ENCODE measurements around the gene CASK. TPM values are rescaled to one million over a fixed set of nuclear protein-coding genes. Genes with fewer than 3 reads are reported as not detected.

Gene CASK
- total RNA-seq, 2 donors from 2014 or later: 90.8 to 107 TPM

DNA sequence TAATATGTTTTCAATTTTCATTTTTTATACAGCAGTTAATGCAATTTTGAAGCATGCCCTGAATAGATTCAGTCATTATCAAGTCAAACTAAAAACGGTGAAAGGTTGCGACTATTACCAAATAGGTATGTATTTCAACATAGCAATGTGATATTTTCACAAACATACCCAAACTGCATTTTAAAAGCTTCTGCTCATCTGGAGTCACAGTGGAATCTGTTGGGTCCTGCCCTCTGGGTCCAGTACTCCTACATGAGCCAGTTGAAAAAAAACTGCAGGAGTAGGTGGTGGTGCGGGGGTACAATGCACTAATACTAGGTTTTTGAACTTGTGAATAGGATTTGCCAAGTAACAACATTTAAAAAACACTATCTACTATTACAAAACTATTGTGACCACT is 233.6 kb downstream of the CASK start:
- Histone ChIP-seq H3K9me3 (no peaks in the 10 kb centered on the region), H3K4me1 (no peaks in the 10 kb centered on the region), H3K27me3 (no peaks in the 10 kb centered on the region), H3K27ac (no peak overlapping the region), H3K9ac (ENCODE audit: low read depth in 2 of 2, low read length in 2 of 2) (no peak overlapping the region), H3K4me3 (no peak overlapping the region), H3K36me3 (no peaks in the 10 kb centered on the region)
- TF ChIP-seq, protein P1, sequence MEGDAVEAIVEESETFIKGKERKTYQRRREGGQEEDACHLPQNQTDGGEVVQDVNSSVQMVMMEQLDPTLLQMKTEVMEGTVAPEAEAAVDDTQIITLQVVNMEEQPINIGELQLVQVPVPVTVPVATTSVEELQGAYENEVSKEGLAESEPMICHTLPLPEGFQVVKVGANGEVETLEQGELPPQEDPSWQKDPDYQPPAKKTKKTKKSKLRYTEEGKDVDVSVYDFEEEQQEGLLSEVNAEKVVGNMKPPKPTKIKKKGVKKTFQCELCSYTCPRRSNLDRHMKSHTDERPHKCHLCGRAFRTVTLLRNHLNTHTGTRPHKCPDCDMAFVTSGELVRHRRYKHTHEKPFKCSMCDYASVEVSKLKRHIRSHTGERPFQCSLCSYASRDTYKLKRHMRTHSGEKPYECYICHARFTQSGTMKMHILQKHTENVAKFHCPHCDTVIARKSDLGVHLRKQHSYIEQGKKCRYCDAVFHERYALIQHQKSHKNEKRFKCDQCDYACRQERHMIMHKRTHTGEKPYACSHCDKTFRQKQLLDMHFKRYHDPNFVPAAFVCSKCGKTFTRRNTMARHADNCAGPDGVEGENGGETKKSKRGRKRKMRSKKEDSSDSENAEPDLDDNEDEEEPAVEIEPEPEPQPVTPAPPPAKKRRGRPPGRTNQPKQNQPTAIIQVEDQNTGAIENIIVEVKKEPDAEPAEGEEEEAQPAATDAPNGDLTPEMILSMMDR (IDR thresholded peaks at IDR 0.05): no peak
- intact Hi-C loops (cut with DNase I): no loop called here
- no peak for DNase-seq

DNA sequence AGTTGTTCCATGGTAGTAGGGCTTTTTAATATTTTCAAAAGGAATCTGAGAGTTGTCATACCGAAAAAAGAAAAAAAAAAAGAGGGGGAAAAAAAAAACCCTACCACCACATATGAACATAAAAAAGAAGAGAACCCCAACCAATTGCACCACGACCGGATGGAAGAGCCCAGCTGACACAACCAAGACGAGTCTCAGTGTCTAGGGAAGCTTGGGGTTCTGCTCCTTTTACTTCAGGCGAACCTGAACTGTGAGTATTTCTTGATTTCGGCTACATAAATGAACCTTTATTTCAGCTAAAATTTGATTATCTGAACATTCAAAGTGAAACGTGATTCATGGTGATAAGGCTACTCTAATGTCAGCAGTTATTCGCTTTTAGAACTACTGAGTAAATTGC is 234.5 kb downstream of the CASK start, which contains the start of gene GPR34:
TSS of gene GPR34 (plus strand) at position 139 of the 400 bp plus-strand sequence. CDS start 6,661 bp downstream, outside the sequence.
- Histone ChIP-seq H3K4me1 (no peaks in the 10 kb centered on the region), H3K4me3 (no peak within 1 kb of the TSS), H3K27ac (no peak within 1 kb of the TSS), H3K36me3 (no peaks in the 10 kb centered on the region), H3K9me3 (no peaks in the 10 kb centered on the region), H3K9ac (ENCODE audit: low read depth in 2 of 2, low read length in 2 of 2) (no peak within 1 kb of the TSS), H3K27me3 (no peaks in the 10 kb centered on the region)
- TF ChIP-seq, protein P1 (IDR thresholded peaks at IDR 0.05): no peak
- no peak for DNase-seq
- intact Hi-C loops (cut with DNase I): no loop called here

DNA sequence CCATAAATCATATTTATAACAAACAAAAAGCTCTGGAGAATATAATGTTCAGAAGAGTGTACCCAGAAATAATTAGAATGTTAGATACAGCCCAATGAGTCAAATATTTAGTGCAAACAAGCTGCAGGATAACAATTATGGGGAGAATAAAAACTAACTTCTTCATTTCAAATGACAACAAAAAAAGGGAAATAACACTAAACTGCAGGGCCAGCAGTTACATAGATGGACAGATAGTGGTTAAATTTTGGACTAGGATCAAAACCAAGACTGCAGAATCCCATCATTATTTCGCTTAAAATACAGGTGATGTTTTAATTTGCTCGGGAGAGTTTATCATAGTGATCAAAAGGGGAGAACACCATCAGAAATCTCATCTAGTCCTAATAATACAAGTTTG is 235.2 kb downstream of the CASK start:
- no peaks in the 10 kb centered on the region for H3K36me3 ChIP-seq
- H3K4me1 ChIP-seq: no peaks in the 10 kb centered on the region
- H3K27me3 ChIP-seq: no peaks in the 10 kb centered on the region
- no peaks in the 10 kb centered on the region for H3K9me3 ChIP-seq
- no peak overlapping the region for H3K4me3 ChIP-seq
- intact Hi-C loops (cut with DNase I): no loop called here
- H3K27ac ChIP-seq: no peak overlapping the region
- no peak for DNase-seq
- H3K9ac ChIP-seq (ENCODE audit: low read depth in 2 of 2, low read length in 2 of 2): no peak overlapping the region
- TF ChIP-seq, protein P1 (IDR thresholded peaks at IDR 0.05): no peak

DNA sequence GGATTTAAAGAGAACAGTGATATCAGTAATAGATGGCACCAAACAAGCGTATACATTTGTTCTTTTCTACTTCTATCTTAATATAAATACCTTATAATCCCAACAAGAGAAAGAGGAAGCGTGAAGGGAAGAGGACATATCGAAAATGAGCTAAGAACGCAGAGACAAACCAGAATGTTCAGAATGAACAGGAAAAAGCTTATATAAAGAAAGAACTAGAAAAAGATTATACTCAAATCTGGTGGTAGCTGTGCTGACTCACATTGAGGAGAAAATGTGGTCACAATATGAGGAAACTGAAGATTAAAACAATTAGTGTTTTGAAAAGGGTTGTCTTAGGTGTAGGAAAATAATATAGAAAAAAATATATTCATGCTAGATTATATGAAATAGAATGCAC is 236.6 kb downstream of the CASK start:
- no peaks in the 10 kb centered on the region for H3K9me3 ChIP-seq
- no peak for DNase-seq
- no peak overlapping the region for H3K9ac ChIP-seq (ENCODE audit: low read depth in 2 of 2, low read length in 2 of 2)
- intact Hi-C loops (cut with DNase I): no loop called here
- H3K27me3 ChIP-seq: no peaks in the 10 kb centered on the region
- no peak overlapping the region for H3K4me3 ChIP-seq
- H3K36me3 ChIP-seq: no peaks in the 10 kb centered on the region
- no peaks in the 10 kb centered on the region for H3K4me1 ChIP-seq
- H3K27ac ChIP-seq: no peak overlapping the region
- TF ChIP-seq, protein P1 (IDR thresholded peaks at IDR 0.05): no peak

DNA sequence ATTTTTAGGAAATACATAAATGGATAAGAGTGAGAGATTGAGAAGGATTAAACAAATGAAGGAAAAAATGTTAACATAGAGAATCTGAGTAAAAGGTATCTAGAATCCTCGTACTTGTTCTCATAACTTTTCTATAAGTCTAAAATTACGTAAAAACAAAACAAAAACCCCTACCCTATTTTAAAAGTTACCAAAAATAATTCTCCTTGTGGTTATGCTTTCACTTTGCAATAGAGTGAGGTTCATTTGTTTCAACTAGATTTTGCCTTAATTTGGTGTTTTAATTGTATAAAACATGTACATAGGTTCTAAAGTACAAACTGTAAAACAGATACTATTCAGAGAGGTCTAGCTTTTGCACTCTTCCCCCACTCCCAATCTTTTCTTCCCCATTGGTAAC is 238.4 kb downstream of the CASK start:
- intact Hi-C loops (cut with DNase I): no loop called here
- H3K36me3 ChIP-seq: no peaks in the 10 kb centered on the region
- TF ChIP-seq, protein P1 (IDR thresholded peaks at IDR 0.05): no peak

More for the DNA sequence above, 238.4 kb downstream of the CASK start:
- Histone ChIP-seq H3K27me3 (no peaks in the 10 kb centered on the region), H3K4me1 (no peaks in the 10 kb centered on the region), H3K9ac (ENCODE audit: low read depth in 2 of 2, low read length in 2 of 2) (no peak overlapping the region), H3K27ac (no peak overlapping the region), H3K4me3 (no peak overlapping the region), H3K9me3 (no peaks in the 10 kb centered on the region)
- DNase-seq: no peak
